Measurements from ENCODE around the gene C1QTNF4.

The C1QTNF4 gene

GRCh38 chr11:47592251-47592650 lies 2.0 kb downstream of the C1QTNF4 start:
- no peak for DNase-seq

GRCh38 chr11:47591764-47592163 lies 2.4 kb downstream of the C1QTNF4 start:
- DNase-seq, result no peak

- no peak for DNase-seq
Measured at GRCh38 chr11:47589977-47590861, 4.0 kb downstream of the C1QTNF4 start.

GRCh38 chr11:47589584-47589976 lies 4.6 kb downstream of the C1QTNF4 start:
- DNase-seq, result no peak

- DNase-seq, result no peak
Measured at GRCh38 chr11:47589118-47589517, 5.1 kb downstream of the C1QTNF4 start.

- DNase-seq, result no peak
Measured at GRCh38 chr11:47587723-47588326, 6.4 kb downstream of the C1QTNF4 start.

- DNase-seq, result no peak
Measured at GRCh38 chr11:47587039-47587716, 7.0 kb downstream of the C1QTNF4 start.

GRCh38 chr11:47586098-47586855 lies 7.9 kb downstream of the C1QTNF4 start, which contains the start of gene FAM180B:
FAM180B (plus strand) TSS chr11:47586678; CDS start chr11:47586769, 91 bp downstream.
- no peak for DNase-seq

GRCh38 chr11:47583844-47584243 lies 10.4 kb downstream of the C1QTNF4 start:
- no peak for DNase-seq

- DNase-seq, result peak; percentile 88
Measured at GRCh38 chr11:47578524-47579494, 15.4 kb downstream of the C1QTNF4 start, which contains the start of the genes KBTBD4 and NDUFS3. KBTBD4 (minus strand) TSS chr11:47578970; CDS start chr11:47578951, 19 bp downstream. NDUFS3 (plus strand) TSS chr11:47579074; CDS start chr11:47579092, 18 bp downstream.

- no peak for DNase-seq
Measured at GRCh38 chr11:47577460-47578041, 16.7 kb downstream of the C1QTNF4 start.

- no peak for DNase-seq
Measured at GRCh38 chr11:47573321-47573720, 20.9 kb downstream of the C1QTNF4 start.

GRCh38 chr11:47572715-47573255 lies 21.4 kb downstream of the C1QTNF4 start:
- no peak for DNase-seq

- no peak for DNase-seq
Measured at GRCh38 chr11:47571895-47572294, 22.3 kb downstream of the C1QTNF4 start.

GRCh38 chr11:47571357-47571729 lies 22.9 kb downstream of the C1QTNF4 start:
- no peak for DNase-seq

- no peak for DNase-seq
Measured at GRCh38 chr11:47570651-47571356, 23.4 kb downstream of the C1QTNF4 start.

GRCh38 chr11:47569646-47570045 lies 24.6 kb downstream of the C1QTNF4 start:
- DNase-seq, result no peak

GRCh38 chr11:47566149-47566698 lies 28.0 kb downstream of the C1QTNF4 start:
- no peak for DNase-seq

GRCh38 chr11:47565340-47566148 lies 28.7 kb downstream of the C1QTNF4 start, which contains the start of gene PTPMT1:
PTPMT1 (plus strand) TSS chr11:47565599; CDS start chr11:47565623, 24 bp downstream.
- DNase-seq, result peak; percentile 75

Data from CD4-positive, alpha-beta T cell treated with Interleukin-17A for 4 hours (primary cell).